ENCODE data around the gene SNRPA1. TPM values are rescaled to one million over a fixed set of nuclear protein-coding genes. Genes with fewer than 3 reads are reported as not detected.

Gene SNRPA1
- total and polyA plus RNA-seq, 9 of the 15 experiments (the other 6 are each of a cell fraction or from before 2014, with no cell fraction given): 62.7 to 245 (median 189) TPM

DNA sequence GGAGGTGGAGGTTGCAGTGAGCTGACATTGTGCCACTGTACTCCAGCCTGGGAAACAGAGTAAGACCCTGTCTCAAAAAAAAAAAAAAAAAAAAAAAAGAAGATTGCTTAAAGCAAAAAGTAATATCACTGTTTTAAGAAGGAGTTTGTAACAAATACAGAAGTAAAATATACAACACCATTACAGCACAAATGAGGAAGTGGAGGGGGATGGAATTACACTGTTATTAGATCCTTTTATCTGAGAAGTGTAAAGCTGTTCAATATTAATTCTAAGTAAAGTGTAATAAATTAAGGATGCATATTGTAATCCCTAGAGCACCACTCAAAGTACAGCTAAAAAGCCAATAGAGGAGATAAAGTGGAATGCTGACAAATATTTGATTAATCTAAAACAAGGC lies 47.0 kb upstream of the SNRPA1 start:
- no peak for DNase-seq (ENCODE audit: extremely low read depth in 1 of 4, low spot score in 3 of 4)
- TF ChIP-seq ZNF121 (CRISPR knock-in tag; conservative IDR thresholded peaks at IDR 0.05): no peak
- TF ChIP-seq SPI1 (IDR thresholded peaks at IDR 0.05; ENCODE audit: borderline replicate concordance, low read depth, low read length): peak; percentile 67; the same call in 1 of the 2 replicates
- TF ChIP-seq MXI1 (IDR thresholded peaks at IDR 0.05; ENCODE audit: low read depth, low read length): no peak
- no peak for TF ChIP-seq EGR1 (conservative IDR thresholded peaks at IDR 0.05)
- TF ChIP-seq E2F1 (CRISPR knock-in tag; IDR thresholded peaks at IDR 0.05): no peak
- no peak for TF ChIP-seq U2AF1 (optimal IDR thresholded peaks at IDR 0.05; ENCODE audit: low read depth, low read length)
- TF ChIP-seq GTF2F1 (IDR thresholded peaks at IDR 0.05; ENCODE audit: low read depth, low read length): no peak
- ChIA-PET POLR2A (interaction anchor here (0.6 to 0.8 kb wide), 2 partner anchors 12 to 27 kb away, joined by 3 to 4 read pairs; no protein-coding TSS in a partner anchor), CTCF (ENCODE audit: low intra/inter-chr PET ratio) (no interaction called here)
- BruUV-seq (replicated peaks): no TSS peak
- H3K27ac ChIP-seq (ENCODE audit: extremely low read depth, low read depth, low read length): no peak overlapping the region
- intact Hi-C loops (cut with micrococcal nuclease): no loop called here
- no peaks in the 10 kb centered on the region for H3K9me3 ChIP-seq (replicated peaks; ENCODE audit: control insufficient read depth, insufficient read depth, low read depth, low read length)
- 0 out of 3 replicates have a peak, but pooled peaks cover 3% of the 10 kb centered on the region for H3K36me3 ChIP-seq (ENCODE audit: control insufficient read depth, insufficient read depth, low read length)
- FAIRE-seq: no peak
- H2AFZ ChIP-seq (ENCODE audit: low read depth, low read length): no peak overlapping the region
- H3K4me3 ChIP-seq: no peak overlapping the region
- no peaks in the 10 kb centered on the region for H3K4me1 ChIP-seq (replicated peaks in 1 of 2; ENCODE audit: control insufficient read depth in 2 of 2, insufficient read depth in 2 of 2, low read length in 2 of 2)
- H3K9me1 ChIP-seq (ENCODE audit: control insufficient read depth, insufficient read depth, low read length): no peaks in the 10 kb centered on the region
- no peaks in the 10 kb centered on the region for H3K27me3 ChIP-seq (ENCODE audit: control insufficient read depth in 2 of 2, insufficient read depth in 2 of 2, low read length in 2 of 2)
- no peaks in the 10 kb centered on the region for H4K20me1 ChIP-seq (replicated peaks; ENCODE audit: control insufficient read depth, insufficient read depth, low read length)
- H3K9ac ChIP-seq (ENCODE audit: insufficient read depth in 1 of 2, low read depth in 2 of 2, low read length in 2 of 2): no peak overlapping the region
- in situ Hi-C loops (cut with MboI): no loop called here
- H3K79me2 ChIP-seq (ENCODE audit: control insufficient read depth, insufficient read depth, low read length): no peaks in the 10 kb centered on the region
- no peak for ATAC-seq
- H3K4me2 ChIP-seq (ENCODE audit: insufficient read depth, low read length): no peak overlapping the region

Data from K562 (cell line).